ENCODE data around the gene LRP1.

GRCh38 chr12:57219205-57219992 is 91.1 kb downstream of the LRP1 start:
- no peak for TF ChIP-seq CTCF (conservative IDR thresholded peaks at IDR 0.05; ENCODE audit: low read depth, low read length)
- TF ChIP-seq EZH2 (IDR thresholded peaks at IDR 0.05; ENCODE audit: low read length, unreplicated experiment) = no peak
